NT2/D1 (cell line): ENCODE data around the gene FBXL17.

ENCODE experiments used
- SUZ12 ChIP-seq: IDR thresholded peaks from 2 replicates; pipeline ENCODE4 v1.6.1; 2011; ENCODE audit not compliant: insufficient read length, insufficient read depth; ENCODE audit errors: extremely low read depth
- YY1 ChIP-seq: IDR thresholded peaks from 2 replicates; pipeline ENCODE4 v1.6.1; 2011; ENCODE audit not compliant: insufficient read length, insufficient read depth
- ZNF274 ChIP-seq: IDR thresholded peaks from 2 replicates; pipeline ENCODE4 v1.6.1; 2011; ENCODE audit warnings: mild to moderate bottlenecking, low read depth, low read length

DNA sequence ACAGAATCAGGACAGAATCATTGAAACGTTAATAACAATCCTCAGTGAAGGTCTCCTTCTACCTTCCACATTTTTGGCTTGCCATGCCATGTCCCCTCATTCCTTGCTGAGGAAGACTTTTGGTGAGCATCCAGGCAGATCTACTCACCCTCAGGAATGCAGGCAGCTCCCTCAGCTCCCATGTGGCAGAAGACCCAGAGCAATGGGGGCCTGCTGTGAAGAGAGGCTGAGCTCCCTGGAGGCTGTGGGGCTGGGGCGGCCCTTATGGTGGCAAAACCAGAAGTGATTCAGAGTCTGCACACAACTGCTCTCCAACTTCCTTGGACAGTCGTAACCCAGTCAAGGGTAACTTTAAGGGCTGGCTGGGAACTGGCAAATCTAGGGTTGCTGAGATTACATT lies 463.9 kb downstream of the FBXL17 start:
- no peak for TF ChIP-seq ZNF274
- TF ChIP-seq YY1: no peak
- TF ChIP-seq SUZ12: no peak
